MCF 10A (cell line): ENCODE measurements around the gene SESTD1. TPM values are rescaled to one million over a fixed set of nuclear protein-coding genes. Genes with fewer than 3 reads are reported as not detected.
"Not testable (repeated sequence)": the region's sequence is repeated elsewhere in the genome, so short reads cannot be mapped to it uniquely, and the experiment has no call there.

Source experiments
- BruUV-seq: library from RNA; stranded (reverse); fragments of 400-500 nt; replicated peaks from 2 replicates; lab custom pipeline; 2021; lab: Mats Ljungman, UMichigan
- CTCF ChIA-PET: fragments of 300-600 bp; sonication (Branson Sonifier 250); formaldehyde crosslinking; extraction: SDS; loops from one replicate; lab custom pipeline; 2021; ENCODE audit warnings: antibody characterized with exemption, inconsistent platforms; lab: Yijun Ruan, JAX
- POLR2A ChIA-PET: fragments of 300-600, 350-650 bp; sonication (Branson Sonifier 250); formaldehyde crosslinking; extraction: SDS; loops from one replicate; lab custom pipeline; 2020; ENCODE audit warnings: antibody characterized with exemption, inconsistent platforms; lab: Yijun Ruan, JAX
- DNase-seq: peaks from one replicate; pipeline ENCODE4 v3.0.0-alpha.2; 2018; ENCODE audit not compliant: unreplicated experiment
- H3K27ac Mint-ChIP-seq: one replicate; pipeline ENCODE4 v1.8.0; 2022; ENCODE audit warnings: mild to moderate bottlenecking, low read depth, mixed read lengths; ENCODE audit not compliant: unreplicated experiment
- H3K27me3 Mint-ChIP-seq: one replicate; pipeline ENCODE4 v1.8.0; 2022; ENCODE audit warnings: mixed read lengths; ENCODE audit not compliant: insufficient read depth, unreplicated experiment
- H3K36me3 Mint-ChIP-seq: one replicate; pipeline ENCODE4 v1.8.0; 2022; ENCODE audit warnings: mild to moderate bottlenecking, moderate library complexity, mixed read lengths; ENCODE audit not compliant: insufficient read depth, unreplicated experiment
- H3K4me1 Mint-ChIP-seq: one replicate; pipeline ENCODE4 v1.8.0; 2022; ENCODE audit warnings: mixed read lengths; ENCODE audit not compliant: insufficient read depth, unreplicated experiment
- H3K4me3 Mint-ChIP-seq: one replicate; pipeline ENCODE4 v1.8.0; 2022; ENCODE audit warnings: mild to moderate bottlenecking, moderate library complexity, mixed read lengths; ENCODE audit not compliant: unreplicated experiment
- H3K9me3 Mint-ChIP-seq: one replicate; pipeline ENCODE4 v1.8.0; 2022; ENCODE audit warnings: mixed read lengths; ENCODE audit not compliant: unreplicated experiment
- CTCF ChIP-seq: fragments of 200-600 bp; IDR thresholded peaks from one replicate; pipeline ENCODE4 v1.8.0; 2022; ENCODE audit warnings: antibody characterized with exemption, mild to moderate bottlenecking; ENCODE audit not compliant: unreplicated experiment
- intact Hi-C: fragments of 100-400 bp; cut with micrococcal nuclease; formaldehyde crosslinking; loops from 2 replicates; pipeline ENCODE4 v1.14.1; 2022
- total RNA-seq: library from RNA; stranded (reverse); gene quantifications from 2 replicates; pipeline ENCODE4 v1.2.3, GENCODE V29; 2022

SESTD1 gene
- total RNA-seq, 1 experiment from 2014 or later, result 43.0 TPM

GRCh38 chr2:179104736-179105135 lies 159.9 kb downstream of the SESTD1 start:
- no peaks in the 10 kb centered on the region for H3K27me3 Mint-ChIP-seq
- BruUV-seq, result no TSS peak
- DNase-seq, result peak; percentile 68
- peak overlapping the region; percentile 49 for H3K4me3 Mint-ChIP-seq
- H3K9me3 Mint-ChIP-seq, result no peaks in the 10 kb centered on the region
- CTCF ChIA-PET, result interaction anchor here (0.6 to 1.1 kb wide), 2 partner anchors 181 to 194 kb away, joined by 3 to 4 read pairs; no protein-coding TSS in a partner anchor
- POLR2A ChIA-PET, result interaction anchor here (0.5 kb wide), 1 partner anchor 410 kb away, joined by 3 read pairs; no protein-coding TSS in a partner anchor
- TF ChIP-seq CTCF, result no peak
- peaks cover 17% of the 10 kb centered on the region for H3K36me3 Mint-ChIP-seq
- H3K27ac Mint-ChIP-seq, result peak overlapping the region; percentile 91
- H3K4me1 Mint-ChIP-seq, result peaks cover 38% of the 10 kb centered on the region
- intact Hi-C loops, result no loop called here

- H3K27ac Mint-ChIP-seq, result no peak overlapping the region
- TSS peak; percentile 13 for BruUV-seq
- peaks cover 11% of the 10 kb centered on the region for H3K4me1 Mint-ChIP-seq
- no peak for TF ChIP-seq CTCF
- no peak overlapping the region for H3K4me3 Mint-ChIP-seq
- H3K9me3 Mint-ChIP-seq, result no peaks in the 10 kb centered on the region
- no peaks in the 10 kb centered on the region for H3K36me3 Mint-ChIP-seq
- ChIA-PET CTCF (interaction anchor here (0.6 to 1.1 kb wide), 3 partner anchors 19 to 171 kb away, joined by 3 to 4 read pairs (median 3); no protein-coding TSS in a partner anchor), POLR2A (no interaction called here)
- H3K27me3 Mint-ChIP-seq, result no peaks in the 10 kb centered on the region
- no peak for DNase-seq
- intact Hi-C loops, result no loop called here
Measured at GRCh38 chr2:179098080-179098689, 166.4 kb downstream of the SESTD1 start.

GRCh38 chr2:179097131-179097530 lies 167.5 kb downstream of the SESTD1 start:
- H3K4me3 Mint-ChIP-seq, result no peak overlapping the region
- H3K36me3 Mint-ChIP-seq, result no peaks in the 10 kb centered on the region
- H3K27me3 Mint-ChIP-seq, result no peaks in the 10 kb centered on the region
- TF ChIP-seq CTCF, result no peak
- ChIA-PET CTCF (interaction anchor here (1.0 kb wide), 1 partner anchor 32 kb away, joined by 6 read pairs; no protein-coding TSS in a partner anchor), POLR2A (interaction anchor here (0.5 to 1.8 kb wide), 2 partner anchors 10 to 27 kb away, joined by 3 to 4 read pairs; no protein-coding TSS in a partner anchor)
- H3K9me3 Mint-ChIP-seq, result no peaks in the 10 kb centered on the region
- peaks cover 11% of the 10 kb centered on the region for H3K4me1 Mint-ChIP-seq
- H3K27ac Mint-ChIP-seq, result no peak overlapping the region
- BruUV-seq, result no TSS peak
- no peak for DNase-seq
- intact Hi-C loops, result no loop called here

- H3K27me3 Mint-ChIP-seq, result no peaks in the 10 kb centered on the region
- H3K27ac Mint-ChIP-seq, result no peak overlapping the region
- H3K4me3 Mint-ChIP-seq, result no peak overlapping the region
- CTCF ChIA-PET, result interaction anchor here (0.6 to 1.0 kb wide), 3 partner anchors 33 to 207 kb away, joined by 3 to 6 read pairs (median 3); no protein-coding TSS in a partner anchor
- no peak for TF ChIP-seq CTCF
- intact Hi-C loops, result no loop called here
- peak; percentile 68 for DNase-seq
- H3K36me3 Mint-ChIP-seq, result no peaks in the 10 kb centered on the region
- no peaks in the 10 kb centered on the region for H3K9me3 Mint-ChIP-seq
- POLR2A ChIA-PET, result interaction anchor here (1.8 kb wide), 1 partner anchor 11 kb away, joined by 4 read pairs; no protein-coding TSS in a partner anchor
- no TSS peak for BruUV-seq
- peaks cover 11% of the 10 kb centered on the region for H3K4me1 Mint-ChIP-seq
Measured at GRCh38 chr2:179096090-179096489, 168.5 kb downstream of the SESTD1 start.

GRCh38 chr2:179092912-179093311 lies 171.7 kb downstream of the SESTD1 start:
- H3K27me3 Mint-ChIP-seq, POLR2A ChIA-PET, BruUV-seq, H3K9me3 Mint-ChIP-seq, H3K36me3 Mint-ChIP-seq, intact Hi-C loops, H3K27ac Mint-ChIP-seq, DNase-seq, H3K4me3 Mint-ChIP-seq: not testable (repeated sequence)
- H3K4me1 Mint-ChIP-seq, result peaks cover 11% of the 10 kb centered on the region
- CTCF ChIA-PET, result interaction anchor here (0.6 to 0.7 kb wide), 2 partner anchors 1190 to 1247 kb away, joined by 3 read pairs; no protein-coding TSS in a partner anchor
